Liver (tissue), 3 donors: ENCODE data around the gene KRTAP5-4.

ENCODE experiments used
- MAX ChIP-seq: IDR thresholded peaks from 2 replicates; pipeline ENCODE4 v1.6.1; 2016; ENCODE audit warnings: antibody characterized with exemption
- NR2F2 ChIP-seq: IDR thresholded peaks from 2 replicates; pipeline ENCODE4 v1.6.1; 2016; ENCODE audit warnings: antibody characterized with exemption
- TF ChIP-seq, protein P1 (sequence below): fragments of 150-350 bp; IDR thresholded peaks from 2 replicates; pipeline ENCODE4 v1.5.1; 2017; ENCODE audit warnings: improper control_type of control experiment, low read depth, low read length; ENCODE audit not compliant: missing input control
- donor health status: healthy.
- donor health status: healthy.

- TF ChIP-seq, protein P1, sequence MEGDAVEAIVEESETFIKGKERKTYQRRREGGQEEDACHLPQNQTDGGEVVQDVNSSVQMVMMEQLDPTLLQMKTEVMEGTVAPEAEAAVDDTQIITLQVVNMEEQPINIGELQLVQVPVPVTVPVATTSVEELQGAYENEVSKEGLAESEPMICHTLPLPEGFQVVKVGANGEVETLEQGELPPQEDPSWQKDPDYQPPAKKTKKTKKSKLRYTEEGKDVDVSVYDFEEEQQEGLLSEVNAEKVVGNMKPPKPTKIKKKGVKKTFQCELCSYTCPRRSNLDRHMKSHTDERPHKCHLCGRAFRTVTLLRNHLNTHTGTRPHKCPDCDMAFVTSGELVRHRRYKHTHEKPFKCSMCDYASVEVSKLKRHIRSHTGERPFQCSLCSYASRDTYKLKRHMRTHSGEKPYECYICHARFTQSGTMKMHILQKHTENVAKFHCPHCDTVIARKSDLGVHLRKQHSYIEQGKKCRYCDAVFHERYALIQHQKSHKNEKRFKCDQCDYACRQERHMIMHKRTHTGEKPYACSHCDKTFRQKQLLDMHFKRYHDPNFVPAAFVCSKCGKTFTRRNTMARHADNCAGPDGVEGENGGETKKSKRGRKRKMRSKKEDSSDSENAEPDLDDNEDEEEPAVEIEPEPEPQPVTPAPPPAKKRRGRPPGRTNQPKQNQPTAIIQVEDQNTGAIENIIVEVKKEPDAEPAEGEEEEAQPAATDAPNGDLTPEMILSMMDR = peak; percentile 15
- TF ChIP-seq MAX = no peak
- TF ChIP-seq NR2F2 = no peak
Measured at GRCh38 chr11:1660111-1660867, 38.4 kb upstream of the KRTAP5-4 start.
